Peyer's patch (tissue), 4 donors: ENCODE measurements around the gene SEC24D.

Experiments used
- CTCF ChIP-seq, 6 experiments: fragments of 450-650 bp in 4 of 6; fragments of 200-600 bp in 2 of 6; sonication (generic) in 1 of 6; IDR thresholded peaks; one replicate each; pipeline ENCODE4 v1.5.1; 2017 to 2019; ENCODE audit warnings: antibody characterized with exemption in 6 of 6, mild to moderate bottlenecking in 3 of 6, moderate library complexity in 1 of 6
- POLR2A ChIP-seq, 2 donors: fragments of 450-650 bp; IDR thresholded peaks; one replicate each; pipeline ENCODE4 v1.5.1; 2017; ENCODE audit warnings: antibody characterized with exemption in 2 of 2, mild to moderate bottlenecking in 2 of 2, moderate library complexity in 2 of 2

GRCh38 chr4:118858779-118859178 is 22.9 kb upstream of the SEC24D start:
- no peak for TF ChIP-seq CTCF (IDR thresholded peaks at IDR 0.05)
- no peak for TF ChIP-seq POLR2A (IDR thresholded peaks at IDR 0.05)
